ENCODE data around the gene LEO1.

The LEO1 gene

DNA sequence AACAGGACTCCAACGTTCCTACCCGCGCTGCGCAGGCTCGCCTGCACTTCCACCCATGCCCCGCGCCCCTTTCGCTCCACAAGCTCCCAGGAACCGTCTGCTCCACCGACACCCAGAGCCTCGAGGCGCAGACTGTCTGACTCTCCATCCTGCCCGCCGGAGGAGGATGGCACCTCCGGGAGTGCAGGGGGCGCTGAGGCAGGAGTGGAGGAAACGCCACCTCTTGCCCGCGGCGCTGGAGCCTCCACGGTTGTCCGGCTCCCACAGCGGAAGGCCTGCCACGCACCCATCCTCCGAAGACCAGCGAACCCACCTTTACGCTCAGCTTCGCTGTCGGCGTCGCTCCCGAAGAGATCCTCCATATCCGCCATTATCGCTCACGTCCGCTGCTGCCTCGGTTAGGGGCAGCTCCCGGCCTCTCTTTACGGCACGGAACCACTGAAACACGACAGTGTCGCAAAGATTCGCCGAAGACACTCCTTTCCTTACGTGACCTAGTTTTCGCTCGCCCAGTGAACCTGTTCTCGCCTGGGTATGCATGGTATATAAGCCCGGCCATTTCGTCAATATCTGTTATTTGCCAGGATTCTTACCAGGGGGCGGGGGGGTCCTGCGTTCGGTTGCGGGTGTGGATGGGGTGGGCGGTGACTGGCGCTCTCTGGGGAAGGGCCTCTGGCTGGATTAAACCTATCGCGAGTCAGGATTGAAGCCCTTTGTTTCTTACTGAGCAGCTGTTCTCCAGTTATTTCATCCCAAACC lies at the start of gene LEO1:
Gene LEO1, minus strand, starts transcription at position 404 of the 759 bp plus-strand sequence. Its CDS starts 33 bp downstream, at position 371.
- peak; percentile 86 for DNase-seq
- peak; percentile 92 for ATAC-seq

DNA sequence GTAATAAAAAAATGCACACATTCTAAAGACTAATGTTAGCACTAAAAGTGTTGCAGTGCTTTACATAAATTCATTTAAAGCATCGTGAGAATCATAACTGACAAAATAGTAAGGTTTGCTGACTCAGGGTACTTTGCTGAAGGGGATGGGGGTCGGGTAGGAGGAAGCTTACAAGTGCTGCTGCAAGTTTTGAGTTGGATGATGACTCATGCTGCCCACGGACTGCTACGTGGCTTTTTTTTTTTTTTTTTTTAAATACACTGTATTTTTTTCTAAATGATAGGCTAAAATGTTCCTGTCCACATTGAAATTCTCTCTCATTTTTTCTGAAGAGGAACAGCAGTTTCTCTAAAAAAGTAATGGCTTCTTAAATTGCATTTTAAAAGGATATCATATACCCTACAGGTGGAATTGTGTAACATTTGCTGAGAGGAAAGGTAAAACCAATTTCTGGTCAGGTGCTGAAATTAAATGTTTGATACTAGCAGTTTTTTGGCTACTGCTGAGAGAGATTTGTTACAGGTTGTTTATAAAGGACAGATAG lies 49.6 kb upstream of the LEO1 start:
- DNase-seq (peak; percentile 65), ATAC-seq (peak; percentile 58)

DNA sequence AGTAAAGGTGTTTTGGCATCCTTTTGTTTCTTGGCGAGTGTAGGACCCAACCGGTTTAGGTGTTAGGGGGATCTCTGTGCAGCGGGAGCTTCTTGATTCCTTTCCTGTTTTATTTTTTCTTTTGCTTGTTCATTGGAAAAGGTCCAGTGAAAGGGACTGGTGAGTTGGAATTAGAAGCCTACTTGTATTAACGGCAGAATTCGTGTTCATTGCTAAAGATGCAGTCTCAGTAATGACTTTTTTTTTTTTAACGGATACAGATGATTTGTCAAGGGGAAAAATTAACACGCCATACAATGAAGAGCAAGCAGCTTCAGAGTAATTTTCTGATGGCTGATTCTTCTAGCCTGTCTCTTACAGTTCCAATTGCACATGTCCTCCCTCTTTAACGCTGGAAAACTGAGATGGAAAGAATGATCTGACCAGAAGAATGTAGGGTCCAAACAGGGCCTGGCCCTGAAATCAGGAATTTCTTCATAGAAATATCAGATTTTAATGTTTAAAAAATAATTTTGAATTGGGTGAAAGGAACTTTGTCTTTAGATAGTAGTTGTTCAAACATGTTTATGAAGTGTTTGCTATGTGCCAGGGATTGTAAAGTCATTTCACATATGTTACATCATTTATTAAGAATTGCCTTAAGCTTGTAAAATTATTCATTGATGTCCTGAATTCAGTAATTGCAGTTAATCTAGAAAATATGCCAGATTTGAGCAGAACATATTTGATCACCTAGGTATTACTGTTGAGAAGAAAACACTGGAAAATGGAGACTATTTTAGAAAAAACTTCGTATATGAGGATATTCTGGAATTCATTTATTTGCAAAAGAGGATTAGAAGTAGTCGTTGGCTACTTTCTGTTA lies 48.9 kb upstream of the LEO1 start:
- DNase-seq (no peak), ATAC-seq (no peak)

DNA sequence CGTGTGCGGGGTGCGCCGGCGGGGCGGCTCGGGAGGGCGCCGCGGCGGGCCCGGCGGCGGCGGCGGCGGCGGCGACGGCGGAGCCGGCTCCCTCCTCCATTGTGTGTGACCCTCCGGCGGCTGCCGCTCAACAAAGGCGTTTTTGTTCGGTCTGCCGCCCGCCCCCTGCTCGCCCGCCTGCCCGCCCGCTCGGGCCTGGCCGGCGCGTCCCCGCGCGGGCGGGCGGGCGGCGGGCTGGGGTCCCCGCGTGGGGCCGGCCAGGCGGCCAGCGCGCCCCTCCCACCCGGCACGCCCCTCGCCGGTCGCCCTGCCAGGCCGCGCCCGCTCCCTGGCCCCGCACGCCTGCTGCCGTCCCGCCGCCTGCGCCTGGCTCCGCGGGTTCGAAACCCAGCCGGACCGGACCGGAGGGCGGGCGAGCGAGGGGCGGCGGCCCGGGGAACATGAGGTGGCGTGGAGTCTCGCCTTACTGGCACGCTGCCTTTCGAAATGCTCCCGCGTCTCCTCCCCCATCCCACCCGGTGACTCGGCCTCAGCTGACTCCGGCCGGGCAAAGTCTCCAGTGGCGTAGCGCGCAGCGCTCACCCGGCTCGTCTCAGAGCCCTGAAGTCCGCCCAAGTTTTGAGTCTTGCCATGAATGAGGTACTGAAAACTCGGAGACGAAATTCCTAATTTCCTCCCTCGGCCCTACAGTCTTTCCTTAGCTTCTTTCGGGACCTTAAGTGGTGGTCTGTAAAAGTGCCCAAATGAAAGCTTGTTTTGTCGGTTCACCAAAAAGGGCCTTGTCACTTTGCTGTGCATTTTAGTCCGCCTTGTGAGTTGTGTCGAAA lies 48.0 kb upstream of the LEO1 start:
- ATAC-seq (peak; percentile 68), DNase-seq (peak; percentile 73)

DNA sequence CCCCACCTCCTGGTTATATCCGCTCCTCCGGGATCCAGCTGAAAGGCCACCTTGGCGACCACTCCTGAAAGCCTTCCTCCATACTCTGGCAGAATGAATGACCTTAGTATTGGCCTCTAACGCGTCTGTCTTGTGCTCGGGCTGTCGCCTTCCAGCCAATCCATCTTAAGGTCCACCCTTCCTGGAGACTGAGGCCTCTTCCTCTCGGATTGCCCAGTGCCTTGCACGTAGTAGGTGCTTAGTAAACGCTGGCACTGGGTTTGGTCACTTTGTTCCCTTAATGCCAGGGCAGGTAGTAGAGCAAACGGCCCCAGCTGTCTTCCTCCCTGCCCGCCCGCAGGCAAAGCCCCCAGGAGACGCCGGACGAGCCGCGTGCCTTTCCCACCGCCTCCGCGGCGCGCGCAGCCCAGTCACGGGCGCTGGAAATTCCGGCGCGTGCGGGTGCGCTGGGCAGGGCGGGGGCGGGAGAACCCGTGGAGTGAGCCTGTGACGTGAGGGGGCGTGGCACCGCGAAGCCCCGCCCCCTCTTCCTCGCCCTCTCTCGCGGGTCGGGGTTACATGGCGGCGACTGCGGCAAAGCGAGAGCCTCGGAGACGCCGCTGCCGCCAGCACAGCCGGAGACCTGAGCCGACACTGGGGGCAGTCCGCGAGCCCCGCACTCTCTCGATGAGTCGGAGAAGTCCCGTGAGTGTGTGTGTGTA lies 47.3 kb upstream of the LEO1 start, which contains the start of gene MAPK6:
Gene MAPK6, plus strand, starts transcription at position 527 of the 701 bp plus-strand sequence. CDS start 27,242 bp downstream, outside the sequence.
- ATAC-seq (peak; percentile 75), DNase-seq (peak; percentile 96)

DNA sequence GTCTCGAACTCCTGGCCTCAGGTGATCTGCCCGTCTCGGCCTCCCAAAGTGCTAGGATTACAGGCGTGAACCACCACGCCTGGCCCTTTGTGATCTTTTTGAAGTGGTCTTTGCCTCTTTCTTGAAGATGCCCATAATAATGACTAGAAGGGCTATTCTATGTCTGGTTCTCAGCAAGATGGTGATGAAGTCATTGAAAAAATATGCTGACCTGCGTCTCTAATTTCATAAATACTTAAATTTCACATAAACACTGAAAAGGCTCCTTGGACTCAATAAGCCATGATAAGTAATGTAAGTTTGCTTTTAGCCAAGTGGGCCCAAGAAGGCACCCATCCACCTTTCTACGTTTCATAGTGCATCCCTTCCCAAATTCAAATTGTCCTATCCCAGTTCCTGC lies 46.7 kb upstream of the LEO1 start:
- no peak for DNase-seq

DNA sequence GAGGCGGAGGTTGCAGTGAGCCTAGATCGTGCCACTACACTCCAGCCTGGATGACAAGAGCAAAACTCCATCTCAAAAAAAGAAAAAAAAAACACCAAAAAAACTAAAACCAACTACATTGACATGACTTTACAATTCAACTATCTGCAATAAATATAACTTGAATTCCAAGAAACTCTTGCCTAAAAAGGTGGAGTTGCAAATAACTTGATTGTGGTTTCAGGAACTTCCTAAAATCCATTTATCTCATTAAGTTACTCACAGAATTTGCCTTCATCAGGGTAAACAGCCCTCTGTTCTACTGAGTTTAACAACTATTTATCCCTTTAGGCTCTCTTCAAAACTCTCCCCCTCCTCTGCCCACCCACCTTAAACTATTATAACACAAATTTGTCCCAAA lies 44.7 kb upstream of the LEO1 start:
- no peak for ATAC-seq
- DNase-seq, result no peak

More for the DNA sequence above, 46.7 kb upstream of the LEO1 start:
- no peak for ATAC-seq

DNA sequence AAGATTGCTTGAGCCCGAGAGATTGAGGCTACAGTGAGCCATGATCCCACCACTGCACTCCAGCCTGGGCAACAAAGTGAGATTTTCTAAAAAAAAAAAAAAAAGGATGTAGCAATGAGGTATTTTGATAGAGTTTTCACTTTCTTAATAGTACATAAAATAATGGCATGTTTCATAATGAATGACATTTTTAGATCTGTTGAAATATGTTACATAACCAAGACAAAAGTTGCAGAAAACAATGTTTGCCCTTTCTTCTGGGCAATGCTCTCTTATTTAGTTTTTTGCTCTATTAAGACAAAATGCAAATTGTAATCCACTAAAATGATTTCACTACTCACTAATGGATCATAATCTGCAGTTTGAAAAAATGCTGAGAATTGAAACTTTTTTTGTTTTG lies 43.0 kb upstream of the LEO1 start:
- no peak for DNase-seq
- ATAC-seq, result no peak

DNA sequence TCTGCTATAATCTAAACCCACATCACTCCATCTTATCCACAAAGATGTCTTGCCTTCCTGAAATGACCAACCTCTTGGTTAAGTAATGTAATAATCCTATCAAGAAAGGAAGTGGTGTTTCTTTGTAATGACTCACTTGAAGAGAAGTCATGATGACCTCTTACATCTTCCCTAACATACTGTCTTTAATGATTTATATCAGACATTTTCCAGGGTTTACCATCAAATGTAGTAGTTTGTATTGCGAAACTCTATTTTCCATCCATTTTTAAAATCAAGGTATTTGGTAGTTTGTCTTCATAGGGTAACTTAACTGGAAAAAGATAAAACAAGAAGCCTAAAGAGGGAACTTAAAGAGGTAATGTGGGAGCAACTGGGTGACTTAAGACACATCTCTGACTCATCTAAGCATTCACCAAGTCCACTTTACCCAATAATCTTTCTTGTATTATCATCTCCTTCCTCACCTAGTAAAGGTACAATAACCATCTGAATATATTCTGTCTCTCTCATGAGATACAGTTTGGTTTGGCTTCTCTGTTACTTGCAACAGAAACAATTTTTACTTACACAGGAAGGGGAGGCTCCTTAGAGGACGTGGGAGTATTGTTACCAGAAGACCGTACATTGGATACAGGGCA lies 41.7 kb upstream of the LEO1 start:
- ATAC-seq (peak; percentile 89), DNase-seq (no peak)

DNA sequence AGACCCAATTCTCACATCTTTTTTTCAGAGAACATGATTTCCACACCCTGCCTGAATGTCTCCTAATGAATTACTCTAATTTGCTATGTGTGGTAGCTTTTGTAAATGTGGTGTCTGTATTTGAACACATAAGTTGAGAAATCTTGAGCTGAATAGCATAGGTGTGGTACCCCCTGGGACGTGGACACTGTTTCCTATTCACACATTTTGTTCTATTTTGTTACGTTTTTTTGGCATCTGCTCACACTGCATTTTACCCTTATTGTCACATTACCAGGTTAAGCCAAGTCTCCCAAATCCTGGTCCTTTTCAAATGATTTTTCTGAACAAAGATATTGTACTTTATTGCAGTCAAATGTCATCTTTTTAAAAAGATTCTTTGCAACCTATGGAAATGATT lies 40.6 kb upstream of the LEO1 start:
- ATAC-seq (no peak), DNase-seq (no peak)

DNA sequence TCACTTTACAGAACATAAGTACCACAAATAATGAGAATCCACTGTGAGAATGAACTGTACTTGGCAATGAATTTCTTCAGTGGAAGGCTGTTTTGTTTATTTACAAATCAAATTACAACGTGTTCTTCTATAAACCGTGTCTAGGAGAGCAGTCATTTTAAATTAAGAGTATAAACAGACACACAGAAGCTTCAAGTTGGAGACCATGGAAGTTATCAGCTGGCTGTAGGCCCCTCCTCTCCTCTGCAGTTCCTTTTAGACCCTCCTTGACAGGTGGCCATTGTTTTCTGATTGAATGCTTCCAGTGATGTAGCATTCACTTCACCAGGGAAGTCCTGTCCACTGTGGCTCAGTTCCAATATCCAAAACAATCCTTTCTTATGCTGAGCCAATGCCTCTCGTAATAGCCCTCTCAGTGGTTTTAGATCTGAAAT lies 40.1 kb upstream of the LEO1 start:
- ATAC-seq (no peak), DNase-seq (no peak)

DNA sequence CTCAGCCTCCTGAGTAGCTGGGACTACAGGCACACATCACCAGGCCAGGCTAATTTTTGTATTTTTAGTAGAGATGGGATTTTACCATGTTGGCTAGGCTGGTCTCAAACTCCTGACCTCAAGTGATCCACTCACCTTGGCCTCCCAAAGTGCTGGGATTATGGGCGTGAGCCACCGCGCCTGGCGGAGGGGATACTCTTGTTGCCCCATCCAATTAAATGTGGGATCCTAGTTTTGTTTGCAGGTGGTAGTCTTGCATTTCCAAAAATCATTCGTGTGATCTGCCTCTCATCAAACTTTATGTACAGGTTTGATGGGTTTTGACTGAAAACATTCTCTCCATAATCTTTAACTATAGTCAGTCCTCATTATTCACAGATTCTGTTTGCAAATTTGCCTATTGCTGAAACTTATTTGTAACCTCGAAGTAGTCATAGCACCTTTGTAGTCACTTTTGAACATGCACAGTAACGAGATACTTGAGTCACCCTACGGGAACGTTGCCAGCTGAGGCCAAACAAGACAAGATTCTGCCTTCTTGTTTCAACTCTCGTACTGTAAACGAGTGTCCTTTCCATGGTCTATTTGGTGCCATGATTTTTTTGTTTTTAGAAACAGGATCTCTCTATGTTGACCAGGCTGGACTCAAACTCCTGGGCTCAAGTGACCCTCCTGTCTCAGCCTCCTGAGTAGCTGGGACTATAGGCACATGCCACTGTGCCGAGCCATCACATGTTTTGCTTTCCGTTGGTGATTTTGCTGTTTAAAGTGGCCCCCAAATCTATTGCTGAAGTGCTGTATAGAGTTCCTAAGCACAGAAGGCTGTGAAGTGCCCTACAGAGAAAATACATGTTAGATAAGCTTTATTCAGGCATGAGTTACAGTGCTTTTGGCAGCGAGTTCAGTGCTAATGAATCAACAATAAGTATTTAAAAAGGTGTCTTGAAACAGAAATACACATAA lies 39.3 kb upstream of the LEO1 start:
- ATAC-seq (peak; percentile 11), DNase-seq (peak; percentile 61)

DNA sequence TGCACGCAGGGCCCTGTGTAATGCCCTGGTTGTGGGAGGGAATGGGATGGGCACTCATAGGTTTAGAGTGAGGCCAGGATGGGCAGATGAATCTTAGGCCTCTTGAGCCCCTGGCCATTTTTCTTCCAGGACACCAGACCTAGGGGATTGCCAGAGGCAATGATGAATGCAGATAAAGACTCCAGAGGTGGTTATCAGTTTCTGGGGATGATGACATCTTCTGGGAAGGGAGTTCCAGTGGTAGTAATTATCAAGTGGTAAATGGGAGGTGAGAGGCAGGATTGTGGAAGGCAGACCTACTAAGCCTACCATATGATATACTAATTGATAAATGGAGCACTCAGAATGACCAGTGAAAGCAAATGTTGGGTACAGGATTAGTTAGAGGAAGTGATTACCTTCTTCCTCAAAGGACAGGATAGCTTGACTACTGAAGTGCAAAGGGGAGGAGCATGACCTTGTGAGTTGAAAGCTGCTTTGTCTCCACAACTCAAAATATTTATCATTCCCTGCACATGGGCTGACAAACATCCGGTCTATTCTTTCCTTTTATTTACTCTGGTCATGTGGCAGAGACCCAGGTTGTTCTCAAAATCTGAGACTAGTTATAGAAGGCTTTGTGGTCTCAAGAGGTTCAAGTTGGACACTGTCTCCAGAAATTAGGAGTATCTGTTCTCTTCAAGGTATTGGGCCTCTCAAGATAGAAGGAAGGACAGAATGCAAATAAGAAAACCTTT lies 37.3 kb upstream of the LEO1 start:
- ATAC-seq (no peak), DNase-seq (no peak)

DNA sequence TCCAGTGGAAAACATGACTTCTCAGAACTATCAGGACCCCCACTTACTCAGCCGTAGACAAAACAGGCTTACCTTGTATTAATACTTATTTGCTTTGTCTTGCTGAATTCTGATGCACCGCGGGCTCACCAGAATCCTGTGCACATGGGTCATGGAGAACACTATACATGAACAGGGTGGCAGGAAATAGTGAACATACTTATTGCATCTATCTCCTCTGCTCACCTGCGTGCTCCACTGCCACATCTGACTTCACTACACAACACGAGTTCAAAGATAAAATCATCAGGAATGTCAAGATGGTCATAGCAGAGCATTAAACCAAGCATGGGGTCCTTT lies 36.8 kb upstream of the LEO1 start:
- ATAC-seq (no peak), DNase-seq (no peak)

DNA sequence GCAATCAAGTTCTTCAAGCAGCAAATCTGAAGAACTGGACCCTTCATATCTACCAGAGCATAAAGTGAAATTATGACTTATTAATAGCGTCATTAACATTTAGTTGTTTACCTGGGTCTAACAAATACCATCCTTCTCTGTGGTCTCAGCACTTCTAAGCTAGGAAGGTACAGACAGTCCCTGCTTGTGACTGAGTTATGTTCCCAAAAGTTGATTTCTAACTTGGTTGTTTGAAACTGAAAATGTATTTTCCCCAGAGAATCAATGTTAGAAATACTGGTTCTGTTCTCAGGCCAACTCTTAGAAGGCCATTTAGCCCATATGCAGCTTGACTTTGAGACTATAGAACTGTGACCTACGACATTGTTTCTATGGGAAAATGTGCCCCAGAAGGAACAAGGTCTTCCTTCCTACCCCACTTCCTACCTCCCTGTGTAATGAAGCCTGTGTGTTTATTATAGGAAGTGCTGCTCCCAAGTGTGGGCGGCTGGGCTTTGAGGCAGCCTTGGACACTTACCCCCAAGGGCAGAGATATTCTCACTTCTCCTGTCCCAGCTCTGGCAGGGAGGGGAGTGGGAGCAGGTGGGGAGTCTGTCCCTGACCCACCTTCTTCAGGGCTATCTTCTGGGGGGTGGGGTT lies 35.2 kb upstream of the LEO1 start:
- ATAC-seq (no peak), DNase-seq (no peak)

DNA sequence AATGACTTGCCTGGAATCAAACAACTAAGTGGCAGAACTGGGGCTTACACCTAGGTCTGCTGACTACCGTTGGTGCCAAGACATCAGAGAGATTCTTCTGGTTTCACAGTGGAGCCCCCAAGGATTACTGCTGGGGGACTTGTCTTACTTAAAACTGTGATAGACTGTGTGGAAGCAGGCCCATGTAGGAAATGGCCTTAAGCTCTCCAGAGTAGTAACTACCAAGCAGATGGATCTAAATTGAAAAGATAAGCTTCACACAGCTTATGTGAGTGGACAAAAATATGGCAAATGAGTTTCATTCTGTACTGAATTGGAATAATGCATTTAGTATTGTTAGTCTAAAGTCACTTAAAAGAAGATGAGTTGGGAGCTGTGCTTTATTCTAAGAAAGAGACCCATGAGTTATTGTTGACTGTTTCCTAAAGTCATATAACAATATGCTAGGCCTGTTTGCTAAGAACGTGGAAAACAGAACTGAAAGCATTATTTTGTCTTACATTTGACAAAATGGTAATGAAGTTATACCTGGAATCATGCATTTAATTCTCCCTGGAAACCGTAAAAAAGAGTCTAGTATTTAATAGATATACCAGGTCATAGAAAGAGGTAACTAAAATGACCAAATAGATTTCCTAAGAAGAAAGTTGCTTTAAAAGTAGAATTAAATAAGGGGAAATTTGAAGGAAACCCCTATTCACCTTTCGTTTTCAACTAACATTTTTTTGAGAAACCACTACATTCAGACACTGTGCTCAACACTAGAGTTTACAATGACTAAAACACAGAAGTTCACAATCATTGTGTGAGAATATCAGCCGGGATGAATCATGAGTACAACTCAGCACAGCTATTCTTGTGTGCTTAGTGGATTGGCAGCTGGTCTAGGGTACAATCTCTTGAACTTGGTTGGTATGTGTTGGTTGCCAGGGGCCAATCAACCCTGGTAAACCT lies 34.4 kb upstream of the LEO1 start:
- ATAC-seq (peak; percentile 92), DNase-seq (no peak)

DNA sequence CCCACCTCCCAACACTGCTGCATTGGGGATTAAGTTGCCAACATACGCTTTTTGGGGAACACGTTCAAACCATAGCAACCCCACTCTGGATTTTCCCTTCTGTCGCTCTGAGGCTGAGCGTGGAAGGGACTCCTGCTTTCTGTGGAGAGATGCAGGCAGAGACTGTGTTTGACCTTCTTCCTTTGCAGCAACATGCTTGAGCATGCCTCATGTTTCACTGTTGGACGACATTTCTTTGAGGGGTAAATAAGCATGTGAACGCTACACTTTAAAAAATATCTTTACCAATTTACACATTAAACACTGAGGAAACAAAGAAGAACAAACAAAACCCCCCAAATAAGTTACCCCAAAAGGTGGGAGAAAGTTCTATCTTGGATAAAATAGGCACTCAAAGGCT lies 33.2 kb upstream of the LEO1 start:
- no peak for ATAC-seq
- DNase-seq, result no peak
